PC-9 (cell line): Measurements from ENCODE around the gene LAMC3. TPM values are rescaled to one million over a fixed set of nuclear protein-coding genes. Genes with fewer than 3 reads are reported as not detected.

Experiments used
- BruUV-seq: library from RNA; stranded (reverse); fragments of 400-500 nt; replicated peaks from 2 replicates; lab custom pipeline; 2021; lab: Mats Ljungman, UMichigan
- CTCF ChIA-PET: fragments of 300-600 bp; sonication (Branson Sonifier 250); formaldehyde crosslinking; loops from one replicate; lab custom pipeline; 2022; ENCODE audit warnings: antibody characterized with exemption; lab: Charles Lee
- POLR2A ChIA-PET: fragments of 300-600 bp; sonication (Branson Sonifier 250); formaldehyde crosslinking; loops from one replicate; lab custom pipeline; 2022; ENCODE audit warnings: antibody characterized with exemption; ENCODE audit not compliant: unreplicated experiment; lab: Charles Lee
- DNase-seq, 2 experiments: peaks; one replicate each; pipeline versions ENCODE4 v3.0.0 to v3.0.0-alpha.2; 2015 to 2022; ENCODE audit warnings: mixed read lengths in 1 of 2
- H2AFZ ChIP-seq: fragments of 200-600 bp; sonication (generic); 2 replicates; pipeline ENCODE4 v1.8.1; 2017; ENCODE audit warnings: antibody characterized with exemption
- H3F3A ChIP-seq: fragments of 200-600 bp; sonication (generic); 2 replicates; pipeline ENCODE4 v1.8.1; 2017; ENCODE audit warnings: antibody characterized with exemption, mild to moderate bottlenecking, low read depth; ENCODE audit not compliant: insufficient read depth
- H3K27ac ChIP-seq: fragments of 200-600 bp; sonication (generic); 2 replicates; pipeline ENCODE4 v1.6.1; 2016; ENCODE audit warnings: mixed run types
- H3K27me3 ChIP-seq: fragments of 200-600 bp; sonication (generic); 2 replicates; pipeline ENCODE4 v1.6.1; 2016; ENCODE audit warnings: low read depth, mixed run types; ENCODE audit not compliant: insufficient read depth
- H3K36me3 ChIP-seq: fragments of 200-600 bp; sonication (generic); 2 replicates; pipeline ENCODE4 v1.6.1; 2016; ENCODE audit warnings: low read depth, mixed run types
- H3K4me1 ChIP-seq: fragments of 200-600 bp; sonication (generic); replicated peaks from 2 replicates; pipeline ENCODE4 v1.6.1; 2016; ENCODE audit warnings: mixed run types; ENCODE audit not compliant: insufficient read depth
- H3K4me2 ChIP-seq: fragments of 200-600 bp; sonication (generic); 2 replicates; pipeline ENCODE4 v1.6.1; 2017; ENCODE audit warnings: mixed run types
- H3K4me3 ChIP-seq: fragments of 200-600 bp; sonication (generic); 2 replicates; pipeline ENCODE4 v1.6.1; 2016; ENCODE audit warnings: mixed run types
- H3K79me2 ChIP-seq: fragments of 200-600 bp; sonication (generic); 2 replicates; pipeline ENCODE4 v1.6.1; 2017; ENCODE audit warnings: low read depth, mixed run types
- H3K9me2 ChIP-seq: fragments of 200-600 bp; sonication (generic); 2 replicates; pipeline ENCODE4 v1.8.1; 2017; ENCODE audit warnings: mild to moderate bottlenecking; ENCODE audit not compliant: insufficient read depth
- H3K9me3 ChIP-seq: fragments of 200-600 bp; sonication (generic); 2 replicates; pipeline ENCODE4 v1.8.1; 2016; ENCODE audit warnings: low read depth; ENCODE audit not compliant: insufficient read depth
- H4K20me1 ChIP-seq: fragments of 200-600 bp; sonication (generic); 2 replicates; pipeline ENCODE4 v1.8.1; 2017; ENCODE audit not compliant: insufficient read depth
- CTCF ChIP-seq: fragments of 200-600 bp; sonication (generic); conservative IDR thresholded peaks from 2 replicates; pipeline ENCODE4 v1.6.1; 2017; ENCODE audit warnings: mixed run types, antibody characterized with exemption, mild to moderate bottlenecking, moderate library complexity
- EZH2 ChIP-seq: fragments of 200-600 bp; sonication (generic); IDR thresholded peaks from 2 replicates; pipeline ENCODE4 v1.8.0; 2017; ENCODE audit warnings: antibody characterized with exemption, low read depth
- intact Hi-C: fragments of 100-400 bp; cut with micrococcal nuclease; formaldehyde crosslinking; loops from one replicate; pipeline ENCODE4 v1.10.0; 2022; ENCODE audit not compliant: unreplicated experiment
- total RNA-seq: library from RNA; stranded (reverse); gene quantifications from 2 replicates; pipeline ENCODE4 v1.2.3, GENCODE V29; 2021

LAMC3 gene
- total RNA-seq, 1 experiment from 2014 or later, result 0.41 TPM

- CTCF ChIA-PET, result no interaction called here
Measured at GRCh38 chr9:130974697-130975096, 34.3 kb upstream of the LAMC3 start.

GRCh38 chr9:130975156-130975555, 33.8 kb upstream of the LAMC3 start:
- Histone ChIP-seq H3K4me1 (no peaks in the 10 kb centered on the region), H3K27me3 (peaks cover 38% of the 10 kb centered on the region), H3K79me2 (no peaks in the 10 kb centered on the region), H3F3A (no peaks in the 10 kb centered on the region; the same call in 1 of the 2 replicates), H3K9me2 (no peaks in the 10 kb centered on the region), H2AFZ (no peak overlapping the region), H3K36me3 (no peaks in the 10 kb centered on the region), H3K9me3 (no peaks in the 10 kb centered on the region), H3K4me3 (no peak overlapping the region), H3K4me2 (no peak overlapping the region), H4K20me1 (no peaks in the 10 kb centered on the region), H3K27ac (no peak overlapping the region)
- TF ChIP-seq EZH2 (no peak), CTCF (no peak)
- POLR2A ChIA-PET, result no interaction called here
- intact Hi-C loops, result no loop called here
- CTCF ChIA-PET, result no interaction called here
- BruUV-seq, result no TSS peak
- no peak for DNase-seq

More at GRCh38 chr9:130974697-130975096, 34.3 kb upstream of the LAMC3 start:
- intact Hi-C loops, result no loop called here
- DNase-seq, result no peak
- no TSS peak for BruUV-seq
- Histone ChIP-seq H3K9me2 (no peaks in the 10 kb centered on the region), H2AFZ (no peak overlapping the region), H3K36me3 (no peaks in the 10 kb centered on the region), H3K27me3 (peaks cover 36% of the 10 kb centered on the region), H3K9me3 (no peaks in the 10 kb centered on the region), H3F3A (no peaks in the 10 kb centered on the region; the same call in 1 of the 2 replicates), H3K79me2 (no peaks in the 10 kb centered on the region), H3K4me1 (no peaks in the 10 kb centered on the region), H3K27ac (no peak overlapping the region), H4K20me1 (no peaks in the 10 kb centered on the region), H3K4me3 (no peak overlapping the region), H3K4me2 (no peak overlapping the region)
- TF ChIP-seq CTCF (no peak), EZH2 (no peak)
- POLR2A ChIA-PET, result no interaction called here

GRCh38 chr9:130975932-130976841, 32.8 kb upstream of the LAMC3 start:
- Histone ChIP-seq H3K79me2 (no peaks in the 10 kb centered on the region), H3K4me3 (no peak overlapping the region), H3K27ac (no peak overlapping the region), H3F3A (no peaks in the 10 kb centered on the region), H4K20me1 (no peaks in the 10 kb centered on the region), H3K4me2 (no peak overlapping the region), H2AFZ (no peak overlapping the region), H3K27me3 (peaks cover 48% of the 10 kb centered on the region), H3K9me2 (no peaks in the 10 kb centered on the region), H3K4me1 (no peaks in the 10 kb centered on the region), H3K36me3 (no peaks in the 10 kb centered on the region), H3K9me3 (no peaks in the 10 kb centered on the region)
- intact Hi-C loops, result no loop called here
- TF ChIP-seq EZH2 (no peak), CTCF (no peak)
- ChIA-PET POLR2A (interaction anchor here (0.5 kb wide), 1 partner anchor 28 kb away, joined by 5 read pairs; no protein-coding TSS in a partner anchor), CTCF (no interaction called here)
- no peak for DNase-seq
- no TSS peak for BruUV-seq
